ENCODE data around the gene MEAF6.

DNA sequence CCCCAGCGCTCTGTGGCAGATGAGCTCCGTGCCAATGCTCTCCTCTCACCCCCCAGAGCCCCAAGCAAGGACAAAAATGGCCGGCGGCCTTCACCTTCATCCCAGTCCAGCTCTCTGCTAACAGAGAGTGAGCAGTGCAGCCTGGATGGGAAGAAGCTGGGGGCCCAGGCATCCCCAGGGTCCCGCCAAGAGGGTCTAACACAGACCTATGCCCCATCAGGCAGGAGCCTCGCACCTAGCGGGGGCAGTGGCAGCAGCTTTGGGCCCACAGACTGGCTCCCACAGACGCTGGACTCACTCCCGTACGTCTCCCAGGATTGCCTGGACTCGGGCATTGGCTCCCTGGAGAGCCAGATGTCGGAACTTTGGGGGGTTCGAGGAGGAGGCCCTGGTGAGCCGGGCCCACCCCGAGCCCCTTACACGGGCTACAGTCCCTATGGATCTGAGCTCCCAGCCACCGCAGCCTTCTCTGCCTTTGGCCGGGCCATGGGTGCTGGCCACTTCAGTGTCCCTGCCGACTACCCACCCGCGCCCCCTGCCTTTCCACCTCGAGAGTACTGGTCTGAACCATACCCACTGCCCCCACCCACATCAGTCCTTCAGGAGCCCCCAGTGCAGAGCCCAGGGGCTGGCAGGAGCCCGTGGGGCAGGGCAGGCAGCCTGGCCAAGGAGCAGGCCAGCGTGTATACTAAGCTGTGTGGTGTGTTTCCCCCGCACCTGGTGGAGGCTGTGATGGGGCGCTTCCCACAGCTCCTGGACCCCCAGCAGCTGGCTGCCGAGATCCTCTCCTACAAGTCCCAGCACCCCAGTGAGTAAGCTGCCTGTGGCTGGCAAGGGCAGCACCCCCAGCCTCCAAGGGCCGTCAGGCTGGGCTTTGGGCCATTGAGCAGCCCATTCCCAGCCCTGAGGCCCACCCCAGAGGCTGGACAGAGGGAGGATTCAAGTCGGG is 31.5 kb downstream of the MEAF6 start:
- TF ChIP-seq, protein P1, sequence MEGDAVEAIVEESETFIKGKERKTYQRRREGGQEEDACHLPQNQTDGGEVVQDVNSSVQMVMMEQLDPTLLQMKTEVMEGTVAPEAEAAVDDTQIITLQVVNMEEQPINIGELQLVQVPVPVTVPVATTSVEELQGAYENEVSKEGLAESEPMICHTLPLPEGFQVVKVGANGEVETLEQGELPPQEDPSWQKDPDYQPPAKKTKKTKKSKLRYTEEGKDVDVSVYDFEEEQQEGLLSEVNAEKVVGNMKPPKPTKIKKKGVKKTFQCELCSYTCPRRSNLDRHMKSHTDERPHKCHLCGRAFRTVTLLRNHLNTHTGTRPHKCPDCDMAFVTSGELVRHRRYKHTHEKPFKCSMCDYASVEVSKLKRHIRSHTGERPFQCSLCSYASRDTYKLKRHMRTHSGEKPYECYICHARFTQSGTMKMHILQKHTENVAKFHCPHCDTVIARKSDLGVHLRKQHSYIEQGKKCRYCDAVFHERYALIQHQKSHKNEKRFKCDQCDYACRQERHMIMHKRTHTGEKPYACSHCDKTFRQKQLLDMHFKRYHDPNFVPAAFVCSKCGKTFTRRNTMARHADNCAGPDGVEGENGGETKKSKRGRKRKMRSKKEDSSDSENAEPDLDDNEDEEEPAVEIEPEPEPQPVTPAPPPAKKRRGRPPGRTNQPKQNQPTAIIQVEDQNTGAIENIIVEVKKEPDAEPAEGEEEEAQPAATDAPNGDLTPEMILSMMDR (IDR thresholded peaks at IDR 0.05; ENCODE audit: insufficient read depth, low read length), result no peak
- TF ChIP-seq POLR2AphosphoS5 (IDR thresholded peaks at IDR 0.05; ENCODE audit: low read depth) (no peak), GABPA (IDR thresholded peaks at IDR 0.05; ENCODE audit: low read depth) (no peak)
- TF ChIP-seq, protein P2, sequence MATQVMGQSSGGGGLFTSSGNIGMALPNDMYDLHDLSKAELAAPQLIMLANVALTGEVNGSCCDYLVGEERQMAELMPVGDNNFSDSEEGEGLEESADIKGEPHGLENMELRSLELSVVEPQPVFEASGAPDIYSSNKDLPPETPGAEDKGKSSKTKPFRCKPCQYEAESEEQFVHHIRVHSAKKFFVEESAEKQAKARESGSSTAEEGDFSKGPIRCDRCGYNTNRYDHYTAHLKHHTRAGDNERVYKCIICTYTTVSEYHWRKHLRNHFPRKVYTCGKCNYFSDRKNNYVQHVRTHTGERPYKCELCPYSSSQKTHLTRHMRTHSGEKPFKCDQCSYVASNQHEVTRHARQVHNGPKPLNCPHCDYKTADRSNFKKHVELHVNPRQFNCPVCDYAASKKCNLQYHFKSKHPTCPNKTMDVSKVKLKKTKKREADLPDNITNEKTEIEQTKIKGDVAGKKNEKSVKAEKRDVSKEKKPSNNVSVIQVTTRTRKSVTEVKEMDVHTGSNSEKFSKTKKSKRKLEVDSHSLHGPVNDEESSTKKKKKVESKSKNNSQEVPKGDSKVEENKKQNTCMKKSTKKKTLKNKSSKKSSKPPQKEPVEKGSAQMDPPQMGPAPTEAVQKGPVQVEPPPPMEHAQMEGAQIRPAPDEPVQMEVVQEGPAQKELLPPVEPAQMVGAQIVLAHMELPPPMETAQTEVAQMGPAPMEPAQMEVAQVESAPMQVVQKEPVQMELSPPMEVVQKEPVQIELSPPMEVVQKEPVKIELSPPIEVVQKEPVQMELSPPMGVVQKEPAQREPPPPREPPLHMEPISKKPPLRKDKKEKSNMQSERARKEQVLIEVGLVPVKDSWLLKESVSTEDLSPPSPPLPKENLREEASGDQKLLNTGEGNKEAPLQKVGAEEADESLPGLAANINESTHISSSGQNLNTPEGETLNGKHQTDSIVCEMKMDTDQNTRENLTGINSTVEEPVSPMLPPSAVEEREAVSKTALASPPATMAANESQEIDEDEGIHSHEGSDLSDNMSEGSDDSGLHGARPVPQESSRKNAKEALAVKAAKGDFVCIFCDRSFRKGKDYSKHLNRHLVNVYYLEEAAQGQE (IDR thresholded peaks at IDR 0.05; ENCODE audit: insufficient replicate concordance, low read depth), result no peak

Measured in HL-60 (cell line).